SW480 (cell line): Measurements from ENCODE around the gene IL21R.
"Not testable (repeated sequence)": the region's sequence is repeated elsewhere in the genome, so short reads cannot be mapped to it uniquely, and the experiment has no call there.

Source experiments
- DNase-seq: peaks from one replicate; pipeline ENCODE4 v3.0.0-alpha.2; 2016; ENCODE audit warnings: low spot score

The IL21R gene

GRCh38 chr16:27427538-27427937 is 25.6 kb downstream of the IL21R start:
- DNase-seq, result no peak

- no peak for DNase-seq
These were observed 26.2 kb downstream of the IL21R start for GRCh38 chr16:27428026-27428785.

- no peak for DNase-seq
These were observed 27.4 kb downstream of the IL21R start for GRCh38 chr16:27429330-27429871.

DNA sequence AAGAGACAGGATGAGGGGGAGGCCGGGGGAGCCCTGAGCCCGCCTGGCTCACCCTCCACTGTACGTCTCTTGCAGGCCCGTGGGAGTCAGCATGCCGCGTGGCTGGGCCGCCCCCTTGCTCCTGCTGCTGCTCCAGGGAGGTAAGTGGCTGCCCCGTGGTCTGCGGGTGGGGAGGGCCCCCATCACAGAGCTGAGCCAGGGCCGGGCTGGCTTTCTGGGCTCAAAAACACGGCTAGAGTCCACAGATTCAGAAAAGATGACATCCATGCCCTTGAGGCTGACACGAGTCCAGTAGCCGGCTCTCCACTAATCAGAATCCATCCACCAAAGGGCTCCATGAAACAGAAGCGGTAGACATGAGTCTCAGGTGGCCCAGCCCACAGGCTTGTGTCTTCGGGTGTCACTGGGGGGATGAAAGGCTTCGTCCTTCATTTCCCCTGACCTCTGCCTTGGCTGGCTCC is 28.0 kb downstream of the IL21R start:
- DNase-seq, result no peak

GRCh38 chr16:27430512-27430911 is 28.5 kb downstream of the IL21R start:
- DNase-seq, result no peak

DNA sequence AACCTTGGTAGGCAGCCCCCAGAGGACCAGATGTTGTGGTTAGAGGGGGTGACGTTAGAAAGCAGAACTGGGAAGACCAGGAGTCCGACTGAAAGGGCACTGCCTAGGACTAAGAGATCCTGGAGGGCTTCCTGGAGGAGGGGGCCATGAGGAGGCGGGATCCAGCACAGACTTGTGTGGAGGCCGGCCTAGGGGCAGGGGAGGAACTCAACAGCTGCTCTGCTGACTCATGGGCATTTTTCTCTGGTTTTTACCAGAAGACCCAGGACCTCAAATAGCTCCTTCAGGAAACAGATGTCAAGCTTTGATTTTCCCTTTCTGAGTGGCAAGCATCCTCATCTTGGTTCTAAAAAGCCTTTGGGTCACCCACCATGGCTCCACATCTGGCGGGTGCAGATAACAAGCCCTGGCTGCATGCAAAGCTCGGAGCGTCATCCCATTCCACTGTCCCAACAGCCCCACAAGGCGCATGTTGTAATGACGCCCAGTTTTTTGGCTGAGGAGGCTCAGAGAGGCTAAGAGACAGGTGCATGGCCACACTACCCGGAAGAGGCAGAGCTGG is 29.0 kb downstream of the IL21R start:
- no peak for DNase-seq

DNA sequence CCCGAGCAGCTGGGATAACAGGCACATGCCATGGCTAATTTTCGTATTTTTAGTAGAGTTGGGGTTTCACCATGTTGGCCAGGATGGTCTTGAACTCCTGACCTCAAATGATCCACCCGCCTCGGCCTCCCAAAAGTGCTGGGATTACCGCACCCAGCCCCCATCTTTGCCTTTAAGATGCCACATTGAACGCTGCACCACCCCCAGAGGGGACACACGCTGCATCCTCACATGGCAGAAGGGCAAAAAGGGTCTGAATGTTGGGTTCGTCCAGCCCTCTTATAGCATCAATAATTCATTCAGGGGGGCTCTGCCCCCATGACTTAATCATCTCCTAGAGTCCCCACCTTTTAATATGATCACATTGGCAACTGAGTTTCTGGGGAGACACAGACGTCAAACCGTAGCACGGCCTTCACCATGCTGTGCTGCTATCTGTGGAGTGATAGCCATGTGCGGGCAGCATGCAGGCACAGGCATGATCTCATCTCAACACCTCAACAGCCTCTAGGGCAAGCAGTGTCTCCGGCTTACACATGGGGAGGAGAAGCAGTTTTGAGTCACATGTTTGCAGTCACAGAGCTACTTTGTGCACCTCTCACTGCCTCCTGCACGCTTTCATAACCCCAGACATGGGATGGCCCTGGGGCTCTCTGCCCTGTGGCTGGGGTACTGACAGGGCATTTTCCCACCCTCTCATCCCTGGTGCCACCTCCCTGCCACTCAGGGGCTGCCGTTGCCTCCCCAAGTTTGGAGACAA is 30.0 kb downstream of the IL21R start:
- no peak for DNase-seq

DNA sequence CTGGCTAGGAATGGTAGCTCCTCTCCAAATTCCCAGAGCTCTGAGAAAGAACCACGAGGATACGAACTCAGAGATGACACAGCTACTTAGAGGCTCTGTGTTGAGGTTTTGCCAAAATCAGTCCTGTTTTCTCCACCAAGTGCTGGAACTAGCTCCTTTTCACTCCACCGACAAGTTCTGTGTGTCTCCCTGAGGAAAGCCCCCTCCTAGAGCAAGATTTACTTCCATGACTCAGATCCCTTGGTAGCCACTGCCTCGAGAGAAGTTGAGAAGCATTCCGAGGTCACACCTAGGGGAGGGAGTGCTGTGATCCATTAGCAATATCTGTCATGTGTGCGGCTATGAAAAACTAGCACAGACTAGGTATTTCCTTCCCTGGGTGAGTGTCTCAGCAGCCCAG is 30.6 kb downstream of the IL21R start:
- DNase-seq, result peak; percentile 6

- DNase-seq, result not testable (repeated sequence)
These were observed 31.2 kb downstream of the IL21R start for GRCh38 chr16:27433191-27433590.

GRCh38 chr16:27433636-27434035 is 31.7 kb downstream of the IL21R start:
- DNase-seq, result no peak

DNA sequence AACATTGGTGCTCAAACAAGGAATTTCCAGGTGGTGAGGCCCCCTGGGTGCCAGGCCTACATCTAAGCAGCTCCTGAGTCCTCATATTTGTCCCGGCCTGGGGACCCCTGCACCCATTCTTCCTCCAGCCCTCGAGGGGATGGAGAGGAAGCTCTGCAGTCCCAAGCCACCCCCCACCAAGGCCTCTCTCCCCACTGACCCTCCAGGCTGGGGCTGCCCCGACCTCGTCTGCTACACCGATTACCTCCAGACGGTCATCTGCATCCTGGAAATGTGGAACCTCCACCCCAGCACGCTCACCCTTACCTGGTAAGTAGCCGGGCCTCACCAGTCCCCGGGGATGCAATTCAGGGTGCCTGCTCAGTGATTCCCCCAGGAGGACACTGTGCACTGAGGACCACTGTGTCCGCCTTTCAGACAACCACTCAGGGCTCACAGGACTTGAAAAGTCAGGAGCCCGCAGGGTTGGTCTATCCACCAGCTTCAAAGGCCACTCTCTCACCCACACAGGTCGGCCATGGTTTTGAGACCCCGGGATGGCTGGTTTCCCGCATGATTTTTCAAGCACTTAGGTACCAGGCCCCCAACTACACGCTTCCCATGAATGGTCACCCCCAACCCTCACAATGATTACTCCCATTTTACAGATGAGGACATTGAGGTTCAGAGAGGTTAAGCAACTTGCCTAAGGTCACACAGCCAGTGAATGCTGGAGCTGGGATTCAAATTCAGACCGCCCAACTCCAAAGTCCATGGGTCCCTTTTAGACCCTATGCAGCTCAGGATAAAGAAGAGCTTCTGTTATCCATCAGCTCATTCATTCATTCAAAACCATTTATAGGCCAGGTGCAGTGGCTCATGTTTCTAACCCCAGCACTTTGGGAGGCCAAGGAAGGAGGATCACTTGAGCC is 32.4 kb downstream of the IL21R start:
- DNase-seq, result no peak

- not testable (repeated sequence) for DNase-seq
These were observed 33.2 kb downstream of the IL21R start for GRCh38 chr16:27435146-27435545.

DNA sequence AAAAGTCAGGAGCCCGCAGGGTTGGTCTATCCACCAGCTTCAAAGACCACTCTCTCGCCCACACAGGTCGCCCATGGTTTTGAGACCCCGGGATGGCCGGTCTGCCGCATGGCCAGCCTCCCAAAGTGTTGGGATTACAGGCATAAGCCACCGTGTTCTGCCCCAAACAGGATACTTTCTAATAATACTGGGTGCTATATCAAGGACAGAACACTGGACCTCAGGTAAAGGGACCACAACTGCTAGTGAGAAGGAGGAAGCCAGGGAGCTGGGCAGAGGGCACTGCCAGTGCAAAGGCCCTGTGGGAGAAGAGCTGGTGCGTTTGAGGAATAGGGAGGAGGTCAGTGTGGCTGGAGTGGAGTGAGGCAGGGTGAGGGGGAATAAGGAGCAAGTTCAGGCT is 34.1 kb downstream of the IL21R start:
- DNase-seq, result no peak

GRCh38 chr16:27436921-27437650 is 35.1 kb downstream of the IL21R start:
- DNase-seq, result no peak

- no peak for DNase-seq
These were observed 36.0 kb downstream of the IL21R start for GRCh38 chr16:27437946-27438345.

GRCh38 chr16:27439271-27440018 is 37.5 kb downstream of the IL21R start:
- no peak for DNase-seq

DNA sequence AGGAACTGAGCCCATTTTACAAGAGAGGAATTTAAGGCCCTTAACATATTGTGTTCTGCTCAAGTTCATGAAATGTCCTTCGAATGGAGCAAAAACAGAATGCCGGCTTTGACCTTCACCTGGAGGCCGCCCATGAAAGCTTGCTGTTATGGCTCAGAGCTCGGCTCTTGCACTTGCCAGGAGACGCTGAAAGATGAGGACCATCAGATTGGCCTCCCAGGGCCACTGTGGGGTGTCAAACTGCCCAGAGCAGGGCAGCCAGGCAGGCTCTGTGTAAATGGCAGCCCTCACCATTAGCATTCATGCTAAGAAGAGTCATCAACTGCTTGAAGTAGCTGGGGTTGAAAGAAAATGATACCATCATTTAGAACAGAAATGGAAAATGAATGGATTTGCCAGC is 39.3 kb downstream of the IL21R start:
- DNase-seq, result no peak

- DNase-seq, result no peak
These were observed 40.0 kb downstream of the IL21R start for GRCh38 chr16:27441998-27442397.

GRCh38 chr16:27444015-27444414 is 42.0 kb downstream of the IL21R start:
- no peak for DNase-seq

DNA sequence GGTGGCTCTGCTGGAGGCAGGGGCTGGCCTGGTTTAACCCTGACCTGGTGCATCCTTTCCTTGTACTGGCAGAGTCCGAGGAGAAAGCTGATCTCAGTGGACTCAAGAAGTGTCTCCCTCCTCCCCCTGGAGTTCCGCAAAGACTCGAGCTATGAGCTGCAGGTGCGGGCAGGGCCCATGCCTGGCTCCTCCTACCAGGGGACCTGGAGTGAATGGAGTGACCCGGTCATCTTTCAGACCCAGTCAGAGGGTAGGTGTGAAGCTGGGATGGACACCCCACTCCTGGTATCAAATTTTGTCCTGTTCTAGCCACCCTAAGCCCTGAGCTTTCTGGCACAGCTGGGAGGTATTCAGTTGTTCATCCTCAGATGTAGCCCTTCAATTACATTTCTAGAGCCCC is 42.5 kb downstream of the IL21R start:
- no peak for DNase-seq
